ENCODE measurements around the gene SLC35B1. TPM values are rescaled to one million over a fixed set of nuclear protein-coding genes. Genes with fewer than 3 reads are reported as not detected.
A peak's percentile ranks its signal among the peaks of the same experiment; 100 is the strongest.

The SLC35B1 gene
- total RNA-seq, 1 experiment from 2014 or later = 104 TPM

DNA sequence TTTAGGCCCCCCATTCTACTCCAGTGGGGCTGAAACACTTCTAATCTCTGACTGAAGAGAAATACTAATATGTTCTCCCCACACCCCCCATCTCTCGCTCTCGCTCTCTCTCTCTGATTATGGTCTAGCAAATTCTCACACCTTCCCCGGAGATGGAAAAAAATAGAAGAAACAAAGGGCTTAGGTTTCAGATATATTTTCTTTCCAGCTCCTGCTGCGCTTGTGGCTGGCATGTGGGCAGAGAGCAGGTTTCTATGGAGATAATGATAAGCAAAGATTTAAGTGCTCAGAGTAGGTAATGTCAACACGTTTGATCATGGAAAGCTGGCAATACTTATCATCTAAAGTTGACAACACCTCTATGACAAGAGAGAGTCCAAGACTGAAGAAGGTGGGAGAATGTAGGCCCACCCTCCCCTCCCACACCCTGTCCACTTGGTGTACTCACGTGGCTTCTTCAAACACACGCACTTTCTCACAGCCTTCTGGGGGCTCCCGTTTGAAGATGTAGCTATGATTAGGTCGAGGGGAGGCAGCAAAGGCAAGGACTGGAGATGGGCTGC, 8.0 kb upstream of the SLC35B1 start:
- Histone ChIP-seq H3K27me3 (replicated peaks; ENCODE audit: insufficient read depth, low read depth, low read length, poor library complexity) (no peaks in the 10 kb centered on the region), H3K4me1 (ENCODE audit: insufficient read depth, low read length, poor library complexity, severe bottlenecking) (no peaks in the 10 kb centered on the region), H3K27ac (ENCODE audit: low read depth, low read length, poor library complexity, severe bottlenecking) (no peak overlapping the region), H3K36me3 (ENCODE audit: insufficient read depth, low read length, poor library complexity, severe bottlenecking) (no peaks in the 10 kb centered on the region), H3K9me3 (ENCODE audit: low read depth, low read length, poor library complexity, severe bottlenecking) (no peaks in the 10 kb centered on the region), H3K4me3 (ENCODE audit: low read depth, low read length, poor library complexity, severe bottlenecking) (no peak overlapping the region)
- intact Hi-C loops (cut with micrococcal nuclease; ENCODE audit: unreplicated experiment) = no loop called here
- TF ChIP-seq EZH2 (IDR thresholded peaks at IDR 0.05; ENCODE audit: borderline replicate concordance, low read depth, low read length, poor library complexity, severe bottlenecking) (no peak), CTCF (conservative IDR thresholded peaks at IDR 0.05; ENCODE audit: low read depth, low read length) (no peak)
- ChIA-PET CTCF (interaction anchor here (0.6 kb wide), 2 partner anchors 13 to 69 kb away, joined by 3 to 13 read pairs; no protein-coding TSS in a partner anchor), POLR2A (ENCODE audit: low non-redundant PET) (no interaction called here)
- BruUV-seq (replicated peaks) = no TSS peak
- DNase-seq (ENCODE audit: low spot score) = no peak

GRCh38 chr17:49715216-49715615, 7.5 kb upstream of the SLC35B1 start:
- POLR2A ChIA-PET (ENCODE audit: low non-redundant PET) = interaction anchor here (0.6 kb wide), 1 partner anchor 38 kb away, joined by 4 read pairs; no protein-coding TSS in a partner anchor

GRCh38 chr17:49708515-49709183, 885 bp upstream of the SLC35B1 start:
- TF ChIP-seq EZH2 (IDR thresholded peaks at IDR 0.05; ENCODE audit: borderline replicate concordance, low read depth, low read length, poor library complexity, severe bottlenecking) (no peak), CTCF (conservative IDR thresholded peaks at IDR 0.05; ENCODE audit: low read depth, low read length) (peak; percentile 0; the same call in 1 of the 2 replicates)
- intact Hi-C loops (cut with micrococcal nuclease; ENCODE audit: unreplicated experiment) = loop anchor here (2.0 to 5.0 kb wide), 2 partner anchors 56 to 144 kb away; partner anchors contain the start of gene FAM117A
- CTCF ChIA-PET = interaction anchor here (1.1 to 2.7 kb wide), 4 partner anchors 12 to 151 kb away, joined by 3 to 15 read pairs (median 4); no protein-coding TSS in a partner anchor
- Histone ChIP-seq H3K27me3 (replicated peaks; ENCODE audit: insufficient read depth, low read depth, low read length, poor library complexity) (no peaks in the 10 kb centered on the region), H3K27ac (ENCODE audit: low read depth, low read length, poor library complexity, severe bottlenecking) (peak overlapping the region; percentile 98), H3K9me3 (ENCODE audit: low read depth, low read length, poor library complexity, severe bottlenecking) (no peaks in the 10 kb centered on the region), H3K4me3 (ENCODE audit: low read depth, low read length, poor library complexity, severe bottlenecking) (peak overlapping the region; percentile 91), H3K4me1 (ENCODE audit: insufficient read depth, low read length, poor library complexity, severe bottlenecking) (peaks cover 8% of the 10 kb centered on the region), H3K36me3 (ENCODE audit: insufficient read depth, low read length, poor library complexity, severe bottlenecking) (peaks cover 22% of the 10 kb centered on the region)
- DNase-seq (ENCODE audit: low spot score) = no peak
- POLR2A ChIA-PET (ENCODE audit: low non-redundant PET) = interaction anchor here (1.1 to 1.4 kb wide), 2 partner anchors 33 to 56 kb away, joined by 5 to 7 read pairs; partner anchors contain the start of gene FAM117A
- BruUV-seq (replicated peaks) = TSS peak; percentile 48

More at GRCh38 chr17:49715216-49715615, 7.5 kb upstream of the SLC35B1 start:
- no peak for DNase-seq (ENCODE audit: low spot score)
- H3K4me3 ChIP-seq (ENCODE audit: low read depth, low read length, poor library complexity, severe bottlenecking) = no peak overlapping the region
- intact Hi-C loops (cut with micrococcal nuclease; ENCODE audit: unreplicated experiment) = no loop called here
- TF ChIP-seq EZH2 (IDR thresholded peaks at IDR 0.05; ENCODE audit: borderline replicate concordance, low read depth, low read length, poor library complexity, severe bottlenecking) (no peak), CTCF (conservative IDR thresholded peaks at IDR 0.05; ENCODE audit: low read depth, low read length) (no peak)
- no TSS peak for BruUV-seq (replicated peaks)
- CTCF ChIA-PET = interaction anchor here (0.6 kb wide), 1 partner anchor 69 kb away, joined by 3 read pairs; no protein-coding TSS in a partner anchor
- no peaks in the 10 kb centered on the region for H3K27me3 ChIP-seq (replicated peaks; ENCODE audit: insufficient read depth, low read depth, low read length, poor library complexity)
- H3K36me3 ChIP-seq (ENCODE audit: insufficient read depth, low read length, poor library complexity, severe bottlenecking) = no peaks in the 10 kb centered on the region
- no peak overlapping the region for H3K27ac ChIP-seq (ENCODE audit: low read depth, low read length, poor library complexity, severe bottlenecking)
- H3K9me3 ChIP-seq (ENCODE audit: low read depth, low read length, poor library complexity, severe bottlenecking) = no peaks in the 10 kb centered on the region
- H3K4me1 ChIP-seq (ENCODE audit: insufficient read depth, low read length, poor library complexity, severe bottlenecking) = no peaks in the 10 kb centered on the region
